Vagina (tissue), 2 donors: Measurements from ENCODE around the gene DUSP3.

Experiments
- CTCF ChIP-seq, 3 experiments: fragments of 450-650 bp in 2 of 3; fragments of 200-600 bp in 1 of 3; sonication (generic) in 1 of 3; IDR thresholded peaks; one replicate each; pipeline ENCODE4 v1.5.1; 2017 to 2019; ENCODE audit warnings: antibody characterized with exemption in 3 of 3, mild to moderate bottlenecking in 2 of 3, moderate library complexity in 2 of 3
- POLR2A ChIP-seq, 2 donors: fragments of 450-650 bp; IDR thresholded peaks; one replicate each; pipeline ENCODE4 v1.6.1; 2017; ENCODE audit warnings: antibody characterized with exemption in 2 of 2, mild to moderate bottlenecking in 2 of 2, moderate library complexity in 2 of 2

- no peak for TF ChIP-seq CTCF (IDR thresholded peaks at IDR 0.05)
- no peak for TF ChIP-seq POLR2A (IDR thresholded peaks at IDR 0.05)
These were observed 9.4 kb downstream of the DUSP3 start for GRCh38 chr17:43769426-43769825.
